Hepatocyte (in vitro differentiated cells): ENCODE measurements around the gene GNA14. TPM values are rescaled to one million over a fixed set of nuclear protein-coding genes. Genes with fewer than 3 reads are reported as not detected.

ENCODE experiments used
- DNase-seq: peaks from one replicate; pipeline ENCODE4 v3.0.0-alpha.2; 2016; ENCODE audit warnings: low spot score
- H2AFZ ChIP-seq: fragments of 200-600 bp; sonication (generic); 2 replicates; pipeline ENCODE4 v1.6.0; 2016; ENCODE audit warnings: antibody characterized with exemption, mild to moderate bottlenecking
- H3K27ac ChIP-seq: fragments of 200-600 bp; sonication (generic); 2 replicates; pipeline ENCODE4 v1.5.1; 2016; ENCODE audit warnings: mild to moderate bottlenecking
- H3K27me3 ChIP-seq: fragments of 200-600 bp; sonication (generic); 2 replicates; pipeline ENCODE4 v1.6.1; 2016
- H3K36me3 ChIP-seq: fragments of 200-600 bp; sonication (generic); replicated peaks from 2 replicates; pipeline ENCODE4 v1.5.1; 2016; ENCODE audit warnings: low read depth; ENCODE audit not compliant: insufficient read depth
- H3K4me1 ChIP-seq: fragments of 200-600 bp; sonication (generic); 2 replicates; pipeline ENCODE4 v1.5.1; 2016; ENCODE audit warnings: mild to moderate bottlenecking, moderate library complexity; ENCODE audit not compliant: insufficient read depth
- H3K4me2 ChIP-seq: fragments of 200-600 bp; sonication (generic); 2 replicates; pipeline ENCODE4 v1.6.0; 2016
- H3K4me3 ChIP-seq: fragments of 200-600 bp; sonication (generic); 2 replicates; pipeline ENCODE4 v1.5.1; 2016; ENCODE audit warnings: mild to moderate bottlenecking
- H3K79me2 ChIP-seq: fragments of 200-600 bp; sonication (generic); 2 replicates; pipeline ENCODE4 v1.6.0; 2017; ENCODE audit warnings: mild to moderate bottlenecking
- H3K9me2 ChIP-seq: fragments of 200-600 bp; sonication (generic); replicated peaks from 2 replicates; pipeline ENCODE4 v1.6.0; 2017; ENCODE audit warnings: mild to moderate bottlenecking; ENCODE audit not compliant: insufficient read depth
- H3K9me3 ChIP-seq: fragments of 200-600 bp; sonication (generic); 2 replicates; pipeline ENCODE4 v1.5.1; 2016; ENCODE audit warnings: low read depth, mild to moderate bottlenecking
- H4K20me1 ChIP-seq: fragments of 200-600 bp; sonication (generic); 2 replicates; pipeline ENCODE4 v1.6.0; 2016; ENCODE audit warnings: mild to moderate bottlenecking; ENCODE audit not compliant: insufficient read depth, poor library complexity, severe bottlenecking
- CTCF ChIP-seq: fragments of 200-600 bp; sonication (generic); IDR thresholded peaks from 2 replicates; pipeline ENCODE4 v1.5.1; 2016; ENCODE audit warnings: antibody characterized with exemption, mild to moderate bottlenecking; ENCODE audit not compliant: poor library complexity
- EZH2 ChIP-seq: fragments of 200-600 bp; sonication (generic); IDR thresholded peaks from 2 replicates; pipeline ENCODE4 v1.6.1; 2016; ENCODE audit warnings: antibody characterized with exemption, mild to moderate bottlenecking, borderline replicate concordance
- EZH2phosphoT487 ChIP-seq: fragments of 200-600 bp; sonication (generic); IDR thresholded peaks from one replicate; pipeline ENCODE4 v1.6.1; 2018; ENCODE audit warnings: antibody characterized with exemption, mild to moderate bottlenecking, low read depth, moderate library complexity; ENCODE audit not compliant: unreplicated experiment, severe bottlenecking
- WGBS: methylation state at CpG from one replicate; pipeline ENCODE4 v1.1.6; 2016; ENCODE audit warnings: low lambda C conversion rate; ENCODE audit errors: missing lambda C conversion rate; 5-methylcytosine and 5-hydroxymethylcytosine counted together
- polyA plus RNA-seq: library from polyadenylated mRNA; unstranded; fragments of >200 nt; fragmentation: Nextera tagmentation; extraction: Ambion mirVana; gene quantifications from 2 replicates; pipeline ENCODE4 v1.2.1, GENCODE V29; 2016
- total RNA-seq: library from RNA; depleted of rRNA; stranded (reverse); fragments of >200 nt; gene quantifications from 2 replicates; pipeline ENCODE4 v1.2.3, GENCODE V29; 2014

Gene GNA14
- total and polyA plus RNA-seq, 2 experiments from 2014 or later: 1.2 to 3.1 TPM

- no peaks in the 10 kb centered on the region for H3K79me2 ChIP-seq
- H3K4me2 ChIP-seq: no peak overlapping the region
- TF ChIP-seq CTCF (peak; percentile 98), EZH2phosphoT487 (no peak)
- H3K4me3 ChIP-seq: no peak overlapping the region
- no peaks in the 10 kb centered on the region for H3K9me3 ChIP-seq
- H2AFZ ChIP-seq: peak overlapping the region; percentile 32
- H3K27me3 ChIP-seq: no peaks in the 10 kb centered on the region
- H3K9me2 ChIP-seq: no peaks in the 10 kb centered on the region
- no peaks in the 10 kb centered on the region for H3K4me1 ChIP-seq
- DNase-seq: peak; percentile 85
- WGBS: 64% methylated on average over 21 of the region's 21 CpGs
- no peak overlapping the region for H3K27ac ChIP-seq
- no peaks in the 10 kb centered on the region for H3K36me3 ChIP-seq
- no peaks in the 10 kb centered on the region for H4K20me1 ChIP-seq
Observed at GRCh38 chr9:77433675-77434445, 214.3 kb downstream of the GNA14 start.

DNA sequence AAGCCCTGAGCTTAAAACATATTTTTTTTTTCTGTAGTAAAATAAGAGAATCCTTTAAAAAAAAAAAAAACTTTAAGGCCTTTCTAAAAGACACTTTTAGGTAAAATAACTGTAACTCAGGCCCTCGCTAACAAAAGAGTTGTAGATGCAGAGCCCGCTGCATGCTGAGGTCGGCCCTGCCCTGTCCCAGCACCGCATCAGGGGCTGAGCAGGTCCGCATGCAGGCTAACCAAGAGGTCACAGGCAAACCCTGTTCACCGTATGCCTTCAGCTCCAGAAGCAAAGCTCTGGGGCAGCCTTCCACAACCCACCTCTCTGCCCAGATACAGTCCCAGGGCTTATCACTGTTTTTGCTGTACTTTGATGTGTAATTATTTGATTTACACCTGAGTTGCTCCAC lies 216.1 kb downstream of the GNA14 start:
- Histone ChIP-seq H3K27me3 (no peaks in the 10 kb centered on the region), H3K9me3 (no peaks in the 10 kb centered on the region), H3K4me2 (no peak overlapping the region), H3K4me3 (no peak overlapping the region), H2AFZ (no peak overlapping the region), H3K79me2 (no peaks in the 10 kb centered on the region), H3K36me3 (no peaks in the 10 kb centered on the region), H3K9me2 (no peaks in the 10 kb centered on the region), H4K20me1 (no peaks in the 10 kb centered on the region), H3K4me1 (no peaks in the 10 kb centered on the region), H3K27ac (no peak overlapping the region)
- 89% methylated on average over 6 of the region's 6 CpGs for whole genome bisulfite sequencing
- DNase-seq: no peak
- TF ChIP-seq CTCF: no peak
- TF ChIP-seq EZH2: no peak
- TF ChIP-seq EZH2phosphoT487: no peak

DNA sequence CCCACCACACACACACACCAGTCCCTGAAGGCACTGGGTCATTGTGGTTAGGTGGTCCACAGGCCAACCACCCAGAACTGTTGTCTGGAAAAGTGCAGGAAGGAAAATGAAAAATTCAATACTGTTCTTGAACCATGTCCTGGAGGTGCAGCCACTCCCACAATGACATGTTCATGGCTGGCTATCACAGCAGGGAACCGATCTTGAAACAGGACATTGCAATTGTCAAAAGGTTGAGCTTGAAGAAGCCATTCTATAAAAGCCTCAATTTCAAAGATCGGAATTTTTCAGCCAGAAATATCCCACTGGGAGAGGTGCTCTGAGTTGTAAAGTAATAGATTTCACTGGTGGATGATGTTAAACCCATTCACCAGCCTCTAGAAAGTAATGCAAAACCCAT lies 218.2 kb downstream of the GNA14 start:
- Histone ChIP-seq H2AFZ (no peak overlapping the region), H3K4me3 (no peak overlapping the region), H4K20me1 (no peaks in the 10 kb centered on the region), H3K9me3 (no peaks in the 10 kb centered on the region), H3K27me3 (no peaks in the 10 kb centered on the region), H3K4me1 (no peaks in the 10 kb centered on the region), H3K9me2 (no peaks in the 10 kb centered on the region), H3K79me2 (no peaks in the 10 kb centered on the region), H3K36me3 (no peaks in the 10 kb centered on the region), H3K4me2 (no peak overlapping the region), H3K27ac (no peak overlapping the region)
- 89% methylated on average over 2 of the region's 2 CpGs for WGBS
- DNase-seq: no peak
- no peak for TF ChIP-seq EZH2phosphoT487
- TF ChIP-seq EZH2: no peak
- no peak for TF ChIP-seq CTCF
